SK-N-SH treated with all-trans-retinoic acid at 6 μM for 48 hours (cell line): ENCODE measurements around the gene MAML2.

Source experiments
- ATAC-seq: fragments of 200-7000 bp; cut with Tn5 transposase; 3 replicates; pipeline ENCODE4 v1.9.1; 2020; ENCODE audit warnings: mild to moderate bottlenecking, moderate library complexity
- ARNTL ChIP-seq: fragments of 450-650 bp; formaldehyde crosslinking; IDR thresholded peaks from 2 replicates; pipeline ENCODE4 v1.5.0; 2020; ENCODE audit warnings: low read depth, mild to moderate bottlenecking, moderate library complexity, borderline replicate concordance
- BACH2 ChIP-seq: fragments of 250-450 bp; sonication (Bioruptor Pico); IDR thresholded peaks from 2 replicates; pipeline ENCODE4 v1.9.0; 2021; ENCODE audit warnings: mild to moderate bottlenecking, borderline replicate concordance
- CSDC2 ChIP-seq: fragments of 250-450 bp; sonication (Bioruptor Pico); IDR thresholded peaks from 2 replicates; pipeline ENCODE4 v1.5.0; 2020; ENCODE audit warnings: mild to moderate bottlenecking, moderate library complexity
- ESRRG ChIP-seq: fragments of 250-450 bp; sonication (Bioruptor Pico); IDR thresholded peaks from 2 replicates; pipeline ENCODE4 v1.6.1; 2021; ENCODE audit warnings: mild to moderate bottlenecking
- GLIS3 ChIP-seq: fragments of 250-450 bp; sonication (Bioruptor Pico); IDR thresholded peaks from 2 replicates; pipeline ENCODE4 v1.5.0; 2020; ENCODE audit warnings: mild to moderate bottlenecking, moderate library complexity
- ISL1 ChIP-seq: fragments of 250-450 bp; sonication (Bioruptor Pico); IDR thresholded peaks from 2 replicates; pipeline ENCODE4 v2.1.2; 2022; ENCODE audit warnings: mild to moderate bottlenecking, moderate library complexity
- OSR1 ChIP-seq: fragments of 250-450 bp; sonication (Bioruptor Pico); IDR thresholded peaks from 2 replicates; pipeline ENCODE4 v1.8.0; 2022; ENCODE audit warnings: moderate library complexity, mild to moderate bottlenecking, inconsistent platforms
- PPARA ChIP-seq: fragments of 250-450 bp; sonication (Bioruptor Pico); IDR thresholded peaks from 2 replicates; pipeline ENCODE4 v1.5.0; 2020; ENCODE audit warnings: mild to moderate bottlenecking, borderline replicate concordance
- RARB ChIP-seq: fragments of 250-450 bp; sonication (Bioruptor Pico); IDR thresholded peaks from 2 replicates; pipeline ENCODE4 v1.8.0; 2021; ENCODE audit warnings: mild to moderate bottlenecking, moderate library complexity
- SNAI2 ChIP-seq: fragments of 250-450 bp; sonication (Bioruptor Pico); IDR thresholded peaks from 2 replicates; pipeline ENCODE4 v1.5.0; 2020; ENCODE audit warnings: mild to moderate bottlenecking, moderate library complexity
- TCF4 ChIP-seq: fragments of 250-450 bp; sonication (Bioruptor Pico); IDR thresholded peaks from 2 replicates; pipeline ENCODE4 v1.8.0; 2021; ENCODE audit warnings: mild to moderate bottlenecking, moderate library complexity, borderline replicate concordance
- TOX ChIP-seq: fragments of 250-450 bp; sonication (Bioruptor Pico); IDR thresholded peaks from 2 replicates; pipeline ENCODE4 v1.8.0; 2021; ENCODE audit warnings: mild to moderate bottlenecking, moderate library complexity, borderline replicate concordance
- ZC3H10 ChIP-seq: fragments of 250-450 bp; sonication (Bioruptor Pico); IDR thresholded peaks from 2 replicates; pipeline ENCODE4 v1.5.1; 2021; ENCODE audit warnings: mild to moderate bottlenecking, moderate library complexity
- ZFP3 ChIP-seq: fragments of 250-450 bp; sonication (Bioruptor Pico); IDR thresholded peaks from 2 replicates; pipeline ENCODE4 v1.5.0; 2020; ENCODE audit warnings: mild to moderate bottlenecking, moderate library complexity
- ZFP30 ChIP-seq: fragments of 450-650 bp; formaldehyde crosslinking; IDR thresholded peaks from 2 replicates; pipeline ENCODE4 v1.5.0; 2022; ENCODE audit warnings: mild to moderate bottlenecking, moderate library complexity
- ZNF565 ChIP-seq: fragments of 450-650 bp; formaldehyde crosslinking; conservative IDR thresholded peaks from 2 replicates; pipeline ENCODE4 v1.5.0; 2020; ENCODE audit warnings: low read depth, mild to moderate bottlenecking, moderate library complexity
- ZNF70 ChIP-seq: fragments of 450-650 bp; formaldehyde crosslinking; IDR thresholded peaks from 2 replicates; pipeline ENCODE4 v1.5.0; 2020; ENCODE audit warnings: mild to moderate bottlenecking, moderate library complexity
- TF ChIP-seq, protein P1 (sequence below): fragments of 250-450 bp; sonication (Bioruptor Pico); IDR thresholded peaks from 2 replicates; pipeline ENCODE4 v1.8.0; 2021; ENCODE audit warnings: low read depth, mild to moderate bottlenecking, moderate library complexity, borderline replicate concordance
- TF ChIP-seq, protein P2 (sequence below): fragments of 250-450 bp; sonication (Bioruptor Pico); IDR thresholded peaks from 2 replicates; pipeline ENCODE4 v1.5.1; 2021; ENCODE audit warnings: mild to moderate bottlenecking, moderate library complexity
- TF ChIP-seq, protein P3 (sequence below): fragments of 250-450 bp; sonication (Bioruptor Pico); IDR thresholded peaks from 2 replicates; pipeline ENCODE4 v1.5.0; 2020; ENCODE audit warnings: mild to moderate bottlenecking, moderate library complexity
- TF ChIP-seq, protein P4 (sequence below): fragments of 250-450 bp; sonication (Bioruptor Pico); IDR thresholded peaks from 2 replicates; pipeline ENCODE4 v1.8.0; 2020; ENCODE audit warnings: mild to moderate bottlenecking, moderate library complexity, borderline replicate concordance
- TF ChIP-seq, protein P5 (sequence below): fragments of 250-450 bp; sonication (Bioruptor Pico); IDR thresholded peaks from 2 replicates; pipeline ENCODE4 v1.5.1; 2020; ENCODE audit warnings: low read depth, mild to moderate bottlenecking, moderate library complexity

Gene MAML2

DNA sequence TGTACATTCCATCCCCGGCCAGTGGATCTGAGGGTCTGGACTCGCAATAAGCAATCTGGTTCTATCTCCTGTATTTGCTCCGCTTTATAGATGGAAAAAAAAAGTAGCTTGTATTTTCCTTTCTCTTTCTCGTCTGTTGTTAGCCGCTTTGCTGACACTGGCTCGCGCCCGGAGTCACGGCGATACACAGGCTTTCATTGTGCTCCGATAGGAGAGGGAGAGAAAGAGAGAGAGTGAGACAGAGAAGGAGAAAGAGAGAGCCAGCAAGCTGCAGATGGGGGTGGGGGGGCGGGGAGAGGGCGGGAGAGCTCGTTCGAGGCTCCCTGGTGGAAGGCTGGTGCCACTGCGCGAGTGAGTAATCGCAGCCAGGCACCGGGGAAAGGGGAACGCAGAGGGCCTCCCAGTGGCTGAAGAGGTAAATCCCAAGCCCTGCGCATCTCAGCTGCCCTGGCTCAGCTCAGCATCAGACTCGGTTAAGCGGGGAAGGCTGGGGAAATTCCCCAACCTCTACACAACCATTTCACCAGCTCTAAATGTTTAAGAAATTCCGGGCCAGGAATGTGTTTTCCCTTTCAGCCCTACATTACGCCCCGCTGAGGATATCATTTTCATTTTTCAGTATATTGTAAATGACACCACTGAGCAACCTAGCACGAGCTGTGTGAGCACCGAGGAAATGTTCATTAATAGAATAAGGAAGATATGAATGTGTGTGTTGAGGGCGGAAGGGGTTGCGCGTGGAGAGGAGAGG lies at the start of gene MAML2:
Gene MAML2, minus strand, starts transcription at position 235 of the 751 bp plus-strand sequence. CDS start 1,300 bp downstream, outside the sequence.
- peak; percentile 95 for ATAC-seq
- TF ChIP-seq ZNF70 (no peak), PPARA (CRISPR knock-in tag) (no peak), ZFP3 (0 out of 2 replicates have a peak, but pooled peaks have one; percentile 12), CSDC2 (no peak)
- TF ChIP-seq, protein P1, sequence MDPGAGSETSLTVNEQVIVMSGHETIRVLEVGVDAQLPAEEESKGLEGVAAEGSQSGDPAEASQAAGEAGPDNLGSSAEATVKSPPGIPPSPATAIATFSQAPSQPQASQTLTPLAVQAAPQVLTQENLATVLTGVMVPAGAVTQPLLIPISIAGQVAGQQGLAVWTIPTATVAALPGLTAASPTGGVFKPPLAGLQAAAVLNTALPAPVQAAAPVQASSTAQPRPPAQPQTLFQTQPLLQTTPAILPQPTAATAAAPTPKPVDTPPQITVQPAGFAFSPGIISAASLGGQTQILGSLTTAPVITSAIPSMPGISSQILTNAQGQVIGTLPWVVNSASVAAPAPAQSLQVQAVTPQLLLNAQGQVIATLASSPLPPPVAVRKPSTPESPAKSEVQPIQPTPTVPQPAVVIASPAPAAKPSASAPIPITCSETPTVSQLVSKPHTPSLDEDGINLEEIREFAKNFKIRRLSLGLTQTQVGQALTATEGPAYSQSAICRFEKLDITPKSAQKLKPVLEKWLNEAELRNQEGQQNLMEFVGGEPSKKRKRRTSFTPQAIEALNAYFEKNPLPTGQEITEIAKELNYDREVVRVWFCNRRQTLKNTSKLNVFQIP (CRISPR knock-in tag): no peak

DNA sequence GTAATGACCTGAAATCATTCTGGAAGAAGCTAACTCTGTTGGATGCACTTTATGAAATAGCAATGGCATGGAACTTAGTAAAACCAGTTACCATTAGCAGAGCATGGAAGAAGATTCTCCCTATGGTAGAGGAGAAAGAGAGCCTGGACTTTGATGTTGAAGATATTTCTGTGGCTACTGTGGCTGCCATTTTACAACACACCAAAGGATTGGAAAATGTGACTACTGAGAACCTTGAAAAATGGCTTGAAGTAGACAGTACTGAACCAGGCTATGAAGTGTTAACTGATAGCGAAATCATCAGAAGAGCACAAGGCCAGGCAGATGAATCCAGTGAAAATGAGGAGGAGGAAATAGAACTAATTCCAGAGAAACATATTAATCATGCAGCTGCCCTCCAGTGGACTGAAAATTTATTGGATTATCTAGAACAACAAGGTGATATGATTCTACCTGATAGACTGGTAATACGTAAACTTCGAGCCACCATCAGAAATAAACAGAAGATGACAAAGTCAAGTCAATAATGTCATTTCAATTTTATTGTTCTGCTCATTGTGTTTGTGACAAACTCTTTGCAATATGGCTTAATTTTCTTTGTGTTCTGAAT lies 48.8 kb upstream of the MAML2 start:
- TF ChIP-seq BACH2: no peak
- TF ChIP-seq, protein P2, sequence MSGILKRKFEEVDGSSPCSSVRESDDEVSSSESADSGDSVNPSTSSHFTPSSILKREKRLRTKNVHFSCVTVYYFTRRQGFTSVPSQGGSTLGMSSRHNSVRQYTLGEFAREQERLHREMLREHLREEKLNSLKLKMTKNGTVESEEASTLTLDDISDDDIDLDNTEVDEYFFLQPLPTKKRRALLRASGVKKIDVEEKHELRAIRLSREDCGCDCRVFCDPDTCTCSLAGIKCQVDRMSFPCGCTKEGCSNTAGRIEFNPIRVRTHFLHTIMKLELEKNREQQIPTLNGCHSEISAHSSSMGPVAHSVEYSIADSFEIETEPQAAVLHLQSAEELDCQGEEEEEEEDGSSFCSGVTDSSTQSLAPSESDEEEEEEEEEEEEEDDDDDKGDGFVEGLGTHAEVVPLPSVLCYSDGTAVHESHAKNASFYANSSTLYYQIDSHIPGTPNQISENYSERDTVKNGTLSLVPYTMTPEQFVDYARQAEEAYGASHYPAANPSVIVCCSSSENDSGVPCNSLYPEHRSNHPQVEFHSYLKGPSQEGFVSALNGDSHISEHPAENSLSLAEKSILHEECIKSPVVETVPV: no peak
- no peak for TF ChIP-seq ZFP30 (CRISPR knock-in tag)
- no peak for TF ChIP-seq ARNTL (CRISPR knock-in tag)
- TF ChIP-seq TCF4 (CRISPR knock-in tag): no peak
- TF ChIP-seq RARB (CRISPR knock-in tag): no peak
- TF ChIP-seq ESRRG (CRISPR knock-in tag): no peak
- no peak for TF ChIP-seq ZNF70
- TF ChIP-seq, protein P3, sequence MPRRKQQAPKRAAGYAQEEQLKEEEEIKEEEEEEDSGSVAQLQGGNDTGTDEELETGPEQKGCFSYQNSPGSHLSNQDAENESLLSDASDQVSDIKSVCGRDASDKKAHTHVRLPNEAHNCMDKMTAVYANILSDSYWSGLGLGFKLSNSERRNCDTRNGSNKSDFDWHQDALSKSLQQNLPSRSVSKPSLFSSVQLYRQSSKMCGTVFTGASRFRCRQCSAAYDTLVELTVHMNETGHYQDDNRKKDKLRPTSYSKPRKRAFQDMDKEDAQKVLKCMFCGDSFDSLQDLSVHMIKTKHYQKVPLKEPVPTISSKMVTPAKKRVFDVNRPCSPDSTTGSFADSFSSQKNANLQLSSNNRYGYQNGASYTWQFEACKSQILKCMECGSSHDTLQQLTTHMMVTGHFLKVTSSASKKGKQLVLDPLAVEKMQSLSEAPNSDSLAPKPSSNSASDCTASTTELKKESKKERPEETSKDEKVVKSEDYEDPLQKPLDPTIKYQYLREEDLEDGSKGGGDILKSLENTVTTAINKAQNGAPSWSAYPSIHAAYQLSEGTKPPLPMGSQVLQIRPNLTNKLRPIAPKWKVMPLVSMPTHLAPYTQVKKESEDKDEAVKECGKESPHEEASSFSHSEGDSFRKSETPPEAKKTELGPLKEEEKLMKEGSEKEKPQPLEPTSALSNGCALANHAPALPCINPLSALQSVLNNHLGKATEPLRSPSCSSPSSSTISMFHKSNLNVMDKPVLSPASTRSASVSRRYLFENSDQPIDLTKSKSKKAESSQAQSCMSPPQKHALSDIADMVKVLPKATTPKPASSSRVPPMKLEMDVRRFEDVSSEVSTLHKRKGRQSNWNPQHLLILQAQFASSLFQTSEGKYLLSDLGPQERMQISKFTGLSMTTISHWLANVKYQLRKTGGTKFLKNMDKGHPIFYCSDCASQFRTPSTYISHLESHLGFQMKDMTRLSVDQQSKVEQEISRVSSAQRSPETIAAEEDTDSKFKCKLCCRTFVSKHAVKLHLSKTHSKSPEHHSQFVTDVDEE (CRISPR knock-in tag): no peak
- TF ChIP-seq PPARA (CRISPR knock-in tag): no peak
- TF ChIP-seq, protein P4, sequence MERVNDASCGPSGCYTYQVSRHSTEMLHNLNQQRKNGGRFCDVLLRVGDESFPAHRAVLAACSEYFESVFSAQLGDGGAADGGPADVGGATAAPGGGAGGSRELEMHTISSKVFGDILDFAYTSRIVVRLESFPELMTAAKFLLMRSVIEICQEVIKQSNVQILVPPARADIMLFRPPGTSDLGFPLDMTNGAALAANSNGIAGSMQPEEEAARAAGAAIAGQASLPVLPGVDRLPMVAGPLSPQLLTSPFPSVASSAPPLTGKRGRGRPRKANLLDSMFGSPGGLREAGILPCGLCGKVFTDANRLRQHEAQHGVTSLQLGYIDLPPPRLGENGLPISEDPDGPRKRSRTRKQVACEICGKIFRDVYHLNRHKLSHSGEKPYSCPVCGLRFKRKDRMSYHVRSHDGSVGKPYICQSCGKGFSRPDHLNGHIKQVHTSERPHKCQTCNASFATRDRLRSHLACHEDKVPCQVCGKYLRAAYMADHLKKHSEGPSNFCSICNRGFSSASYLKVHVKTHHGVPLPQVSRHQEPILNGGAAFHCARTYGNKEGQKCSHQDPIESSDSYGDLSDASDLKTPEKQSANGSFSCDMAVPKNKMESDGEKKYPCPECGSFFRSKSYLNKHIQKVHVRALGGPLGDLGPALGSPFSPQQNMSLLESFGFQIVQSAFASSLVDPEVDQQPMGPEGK (CRISPR knock-in tag): no peak
- TF ChIP-seq OSR1 (CRISPR knock-in tag): no peak
- TF ChIP-seq ZC3H10: no peak
- TF ChIP-seq CSDC2: no peak
- TF ChIP-seq TOX: no peak
- no peak for TF ChIP-seq SNAI2 (CRISPR knock-in tag)
- TF ChIP-seq, protein P5, sequence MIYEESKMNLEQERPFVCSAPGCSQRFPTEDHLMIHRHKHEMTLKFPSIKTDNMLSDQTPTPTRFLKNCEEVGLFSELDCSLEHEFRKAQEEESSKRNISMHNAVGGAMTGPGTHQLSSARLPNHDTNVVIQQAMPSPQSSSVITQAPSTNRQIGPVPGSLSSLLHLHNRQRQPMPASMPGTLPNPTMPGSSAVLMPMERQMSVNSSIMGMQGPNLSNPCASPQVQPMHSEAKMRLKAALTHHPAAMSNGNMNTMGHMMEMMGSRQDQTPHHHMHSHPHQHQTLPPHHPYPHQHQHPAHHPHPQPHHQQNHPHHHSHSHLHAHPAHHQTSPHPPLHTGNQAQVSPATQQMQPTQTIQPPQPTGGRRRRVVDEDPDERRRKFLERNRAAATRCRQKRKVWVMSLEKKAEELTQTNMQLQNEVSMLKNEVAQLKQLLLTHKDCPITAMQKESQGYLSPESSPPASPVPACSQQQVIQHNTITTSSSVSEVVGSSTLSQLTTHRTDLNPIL (CRISPR knock-in tag): no peak
- no peak for TF ChIP-seq ZNF565
- TF ChIP-seq ISL1 (CRISPR knock-in tag): no peak
- no peak for TF ChIP-seq GLIS3 (CRISPR knock-in tag)
- ATAC-seq: no peak

DNA sequence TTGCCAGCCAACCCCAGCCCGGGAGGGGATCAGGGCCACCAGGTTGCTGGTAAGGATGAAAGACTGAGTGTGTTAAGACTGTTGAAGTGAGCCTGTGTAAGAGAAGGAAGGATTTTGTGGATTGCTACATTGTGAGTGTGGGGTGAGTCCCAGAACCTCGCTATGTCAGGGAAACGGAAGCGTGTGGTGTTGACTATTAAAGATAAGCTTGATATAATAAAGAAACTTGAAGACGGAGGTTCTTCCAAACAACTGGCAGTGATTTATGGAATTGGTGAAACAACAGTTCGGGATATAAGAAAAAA lies 47.4 kb upstream of the MAML2 start:
- peak; percentile 3; the same call in 2 of the 3 replicates for ATAC-seq
- no peak for TF ChIP-seq ESRRG (CRISPR knock-in tag)
- no peak for TF ChIP-seq ZFP30 (CRISPR knock-in tag)
- no peak for TF ChIP-seq TOX
- no peak for TF ChIP-seq TCF4 (CRISPR knock-in tag)
- TF ChIP-seq ZC3H10: no peak
- TF ChIP-seq, protein P3 (CRISPR knock-in tag): no peak
- no peak for TF ChIP-seq ZNF565
- TF ChIP-seq CSDC2: no peak
- TF ChIP-seq OSR1 (CRISPR knock-in tag): no peak
- TF ChIP-seq, protein P4 (CRISPR knock-in tag): no peak
- no peak for TF ChIP-seq ISL1 (CRISPR knock-in tag)
- TF ChIP-seq GLIS3 (CRISPR knock-in tag): no peak
- no peak for TF ChIP-seq RARB (CRISPR knock-in tag)
- TF ChIP-seq BACH2: no peak
